Stimulated activated memory B cell treated with anti-CD40 and anti-IgM and Interleukin-4, amounts not matched to agents 10 μg/mL and 1 μg/mL and 100 μg/mL, for 72 hours (primary cell): Measurements from ENCODE around the gene LRRC3.

Source experiments
- ATAC-seq: fragments of 150-1000 bp; cut with Tn5 transposase; 2 replicates; pipeline ENCODE4 v1.10.0; 2021
- H3K27ac Mint-ChIP-seq: one replicate; pipeline ENCODE4 v1.8.0; 2022; ENCODE audit warnings: mild to moderate bottlenecking, mixed read lengths
- H3K27me3 Mint-ChIP-seq: one replicate; pipeline ENCODE4 v1.8.0; 2022; ENCODE audit warnings: mixed read lengths
- H3K36me3 Mint-ChIP-seq: one replicate; pipeline ENCODE4 v1.8.0; 2022; ENCODE audit warnings: mixed read lengths
- H3K4me1 Mint-ChIP-seq: one replicate; pipeline ENCODE4 v1.8.0; 2022; ENCODE audit warnings: mixed read lengths
- H3K4me3 Mint-ChIP-seq: one replicate; pipeline ENCODE4 v1.8.0; 2022; ENCODE audit warnings: mild to moderate bottlenecking, moderate library complexity, mixed read lengths
- H3K9me3 Mint-ChIP-seq: one replicate; pipeline ENCODE4 v1.8.0; 2022; ENCODE audit warnings: mixed read lengths

LRRC3 gene

DNA sequence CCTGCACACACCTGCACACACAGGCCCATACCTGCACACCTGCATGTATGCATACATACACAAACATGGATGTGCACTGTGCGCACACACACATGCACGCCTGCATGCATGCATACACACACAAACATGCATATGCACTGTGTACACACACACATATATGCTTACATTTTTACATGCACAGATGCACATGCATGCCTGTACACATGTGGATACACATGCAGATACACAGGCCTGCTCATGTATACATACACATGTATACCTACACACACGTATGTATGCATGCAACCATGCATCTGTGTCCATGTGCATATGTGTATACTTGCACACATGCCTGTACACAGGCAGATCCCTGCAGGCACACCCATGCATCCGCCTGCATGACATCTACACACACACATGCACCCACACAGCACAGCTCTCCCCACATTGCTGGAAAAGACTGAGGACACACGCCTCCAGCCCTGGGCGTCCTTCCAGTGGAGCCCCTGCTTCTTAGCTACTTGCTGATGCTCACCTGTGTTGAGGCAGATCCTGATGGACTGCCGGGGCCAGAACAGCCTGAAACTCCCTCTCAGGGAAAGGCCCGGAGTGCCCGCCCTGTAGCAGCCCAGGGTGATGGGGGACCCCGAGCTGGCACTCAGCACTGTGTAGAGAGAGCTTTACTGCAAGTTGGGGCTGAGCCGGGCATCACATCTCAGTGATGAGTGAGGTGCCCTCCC, 56.1 kb downstream of the LRRC3 start:
- peaks cover 36% of the 10 kb centered on the region for H3K27me3 Mint-ChIP-seq
- H3K4me3 Mint-ChIP-seq, result no peak overlapping the region
- peaks cover 7% of the 10 kb centered on the region for H3K4me1 Mint-ChIP-seq
- no peaks in the 10 kb centered on the region for H3K36me3 Mint-ChIP-seq
- H3K9me3 Mint-ChIP-seq, result no peaks in the 10 kb centered on the region
- no peak for ATAC-seq
- H3K27ac Mint-ChIP-seq, result no peak overlapping the region
